SK-MEL-5 (cell line): ENCODE measurements around the gene ACAT1. TPM values are rescaled to one million over a fixed set of nuclear protein-coding genes. Genes with fewer than 3 reads are reported as not detected.
A peak's percentile ranks its signal among the peaks of the same experiment; 100 is the strongest.
"Not testable (repeated sequence)": the region's sequence is repeated elsewhere in the genome, so short reads cannot be mapped to it uniquely, and the experiment has no call there.

ENCODE experiments used
- DNase-seq: peaks from one replicate; pipeline ENCODE4 v3.0.0-alpha.2; 2016; ENCODE audit warnings: low read depth, low spot score
- in situ Hi-C: cut with HindIII; loops from 2 replicates; pipeline ENCODE4 v1.10.0; 2016; ENCODE audit warnings: low sequenced_read_pairs, high pct_unique_total_duplicates, low pct_unique_long_range_greater_than_20kb
- polyA plus RNA-seq, 2 experiments: library from polyadenylated mRNA; depleted of rRNA; stranded (reverse); fragments of >200 nt; gene quantifications; 2 replicates each; pipeline ENCODE4 v1.2.3, GENCODE V29; 2015
- total RNA-seq: library from RNA; depleted of rRNA; stranded (reverse); fragments of >200 nt; shearing (Covaris generic); gene quantifications from 2 replicates; pipeline ENCODE4 v1.2.3, GENCODE V29; 2014; rRNA removed

Gene ACAT1
- 108 and 145 TPM in 2 replicates for total RNA-seq
- 77.1 and 87.1 TPM in 2 replicates for polyA plus RNA-seq (2015; cell fraction: cytosol; rRNA removed)
- polyA plus RNA-seq (2015; cell fraction: nucleus; rRNA removed) = 30.1 and 61.0 TPM in 2 replicates

DNA sequence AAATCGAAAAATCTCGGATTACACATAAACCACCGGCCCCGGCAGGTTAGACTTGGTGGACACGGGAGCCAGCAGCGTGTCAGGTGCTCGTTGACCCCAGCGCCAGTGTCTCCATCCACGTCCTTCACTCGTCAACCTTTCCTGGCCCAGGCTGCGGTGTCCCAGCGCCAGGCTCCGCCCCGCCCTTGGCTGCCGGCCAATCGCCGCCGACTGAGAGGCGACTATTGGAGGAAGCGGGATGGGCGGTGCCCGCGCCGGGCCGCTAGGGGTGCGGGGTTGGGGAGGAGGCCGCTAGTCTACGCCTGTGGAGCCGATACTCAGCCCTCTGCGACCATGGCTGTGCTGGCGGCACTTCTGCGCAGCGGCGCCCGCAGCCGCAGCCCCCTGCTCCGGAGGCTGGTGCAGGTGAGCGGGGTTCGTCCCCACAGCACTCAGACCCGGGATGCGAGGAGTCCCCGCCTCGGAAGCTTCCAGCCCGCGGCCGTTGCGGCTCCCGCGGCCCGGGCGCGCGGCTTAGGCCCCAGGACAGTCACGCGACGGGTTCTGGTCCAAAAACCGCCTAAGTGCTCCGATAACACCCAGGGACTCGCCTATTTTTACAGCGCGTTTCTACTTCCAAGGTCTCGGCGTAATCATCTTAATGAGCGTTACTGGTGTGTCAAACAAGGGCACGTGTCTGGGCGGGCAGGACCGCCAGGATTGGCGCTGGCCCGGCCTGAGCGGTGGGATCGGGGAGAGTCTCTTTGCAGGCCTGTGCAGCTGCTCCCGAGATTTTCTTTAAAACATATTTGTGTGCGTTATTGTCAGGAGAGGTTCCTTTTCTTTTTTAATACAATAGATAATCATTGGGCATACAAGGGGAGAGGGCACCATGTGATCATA, at the start of gene ACAT1:
ACAT1 (plus strand) TSS at position 294 of the 882 bp plus-strand sequence; CDS start at position 334, 40 bp downstream.
- DNase-seq = peak; percentile 88
- in situ Hi-C loops = no loop called here

GRCh38 chr11:108084811-108085210, 36.6 kb upstream of the ACAT1 start:
- DNase-seq = no peak
- in situ Hi-C loops = no loop called here

DNA sequence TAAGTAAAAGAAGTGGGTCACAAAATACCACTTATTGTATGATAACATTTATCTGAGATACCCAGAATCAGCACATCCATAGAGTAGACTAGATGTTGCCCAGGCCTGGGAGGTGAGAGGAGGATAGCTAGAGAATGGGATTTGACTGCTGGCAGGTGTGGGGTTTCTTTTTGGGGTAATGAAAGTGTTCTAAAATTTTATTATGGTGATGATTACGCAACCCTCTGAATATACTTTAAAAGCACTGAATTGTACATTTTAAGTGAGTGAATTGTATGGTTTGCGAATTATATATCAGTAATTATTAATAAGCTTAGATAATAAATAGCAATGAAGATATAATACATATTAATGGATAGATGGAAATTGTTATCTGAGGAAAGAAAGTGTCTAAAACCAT, 35.7 kb upstream of the ACAT1 start:
- DNase-seq = no peak
- in situ Hi-C loops = no loop called here

DNA sequence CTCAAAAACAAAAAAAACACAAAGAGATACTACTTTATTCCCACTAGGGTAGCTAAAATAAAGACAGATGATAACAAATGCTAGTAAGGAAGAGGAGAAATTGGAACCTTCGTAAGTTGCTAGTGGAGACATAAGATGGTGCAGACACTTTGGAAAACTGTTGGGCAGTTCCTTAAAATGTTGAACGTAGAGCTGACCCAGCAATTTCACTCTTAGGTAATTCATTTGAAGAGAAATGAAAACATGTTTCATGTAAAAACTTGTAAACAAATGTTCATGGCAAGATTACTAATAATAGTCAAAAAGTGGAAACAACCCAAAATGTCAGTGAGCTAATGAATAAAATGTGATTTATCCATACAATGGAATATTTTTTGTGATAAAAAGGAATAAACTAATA, 29.2 kb upstream of the ACAT1 start:
- DNase-seq = no peak

DNA sequence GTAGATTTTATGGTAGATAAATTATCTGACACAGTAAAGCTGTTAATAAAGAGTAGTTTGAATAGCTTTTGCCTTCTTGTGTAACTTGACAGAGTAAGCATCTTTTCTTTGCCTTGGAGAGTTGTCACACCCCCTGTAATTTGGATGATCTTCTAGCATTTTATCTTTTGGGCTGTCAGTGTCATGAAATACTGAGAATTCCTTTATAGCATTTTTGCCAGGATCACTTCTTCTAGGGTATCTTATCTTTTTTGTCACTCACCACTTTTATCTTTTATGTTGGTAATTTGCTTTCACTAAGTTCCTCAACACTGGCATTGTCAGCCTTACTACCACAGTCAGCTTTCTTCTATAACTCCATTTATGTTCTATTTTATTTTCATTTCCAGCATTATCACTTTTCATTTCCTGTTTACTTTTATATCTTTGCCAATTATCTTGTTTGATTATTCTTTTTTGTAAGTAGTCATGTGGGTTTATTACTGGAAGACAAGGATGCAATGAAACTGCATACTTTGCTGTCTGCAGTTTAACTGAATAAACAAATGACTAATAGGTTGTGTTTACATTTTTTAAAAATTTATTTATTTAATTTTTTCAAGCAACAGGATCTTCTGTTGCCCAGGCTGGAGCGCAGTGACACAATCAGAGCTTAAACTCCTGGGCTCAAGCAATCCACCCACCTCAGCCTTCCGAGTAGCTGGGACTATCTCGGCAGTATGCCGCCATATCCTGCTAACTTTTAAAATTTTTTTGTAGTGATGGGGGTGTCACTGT, 28.1 kb upstream of the ACAT1 start:
- in situ Hi-C loops = no loop called here
- DNase-seq = no peak

More for the DNA sequence above, 29.2 kb upstream of the ACAT1 start:
- in situ Hi-C loops = no loop called here

DNA sequence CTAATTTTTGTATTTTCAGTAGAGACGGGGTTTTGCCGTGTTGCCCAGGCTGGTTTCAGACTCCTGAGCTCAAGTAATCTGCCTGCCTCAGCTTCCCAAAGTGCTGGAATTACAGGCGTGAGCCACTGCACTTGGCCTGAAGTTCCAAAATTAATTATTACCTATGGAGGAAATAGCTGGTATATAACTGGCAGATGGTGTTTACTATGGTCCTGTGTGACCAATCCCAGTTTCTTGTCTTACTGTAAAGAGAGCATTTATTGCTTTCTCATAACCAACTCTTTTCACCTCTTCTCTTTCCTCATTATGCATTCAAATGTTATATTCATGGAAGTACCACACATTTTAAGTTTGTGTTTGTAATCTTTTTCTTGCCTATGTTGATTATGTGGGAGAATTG, 24.2 kb upstream of the ACAT1 start:
- in situ Hi-C loops = no loop called here
- no peak for DNase-seq

GRCh38 chr11:108101090-108101775, 20.1 kb upstream of the ACAT1 start:
- no peak for DNase-seq
- in situ Hi-C loops = no loop called here

- DNase-seq = no peak
- in situ Hi-C loops = no loop called here
Observed at GRCh38 chr11:108111126-108111525, 10.2 kb upstream of the ACAT1 start.

DNA sequence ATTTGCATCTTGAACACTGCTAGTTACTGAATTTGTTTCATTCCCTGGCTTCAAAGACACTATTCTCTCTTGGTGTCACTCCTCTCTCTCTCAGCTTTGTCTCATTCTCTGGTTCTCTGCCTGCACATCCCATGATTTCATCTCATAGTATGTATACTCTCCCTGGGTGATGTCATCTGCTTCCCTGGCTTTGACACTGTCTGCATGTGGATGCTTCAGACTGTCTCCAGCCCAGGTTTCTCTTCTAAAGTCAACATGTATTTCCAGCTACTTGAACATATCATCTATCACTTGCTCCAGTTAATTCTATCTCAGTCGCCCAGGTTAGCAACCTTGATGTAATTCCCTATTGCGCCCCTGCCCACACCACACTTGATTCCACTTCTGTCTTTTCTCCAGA, 9.3 kb upstream of the ACAT1 start:
- in situ Hi-C loops = no loop called here
- DNase-seq = no peak

DNA sequence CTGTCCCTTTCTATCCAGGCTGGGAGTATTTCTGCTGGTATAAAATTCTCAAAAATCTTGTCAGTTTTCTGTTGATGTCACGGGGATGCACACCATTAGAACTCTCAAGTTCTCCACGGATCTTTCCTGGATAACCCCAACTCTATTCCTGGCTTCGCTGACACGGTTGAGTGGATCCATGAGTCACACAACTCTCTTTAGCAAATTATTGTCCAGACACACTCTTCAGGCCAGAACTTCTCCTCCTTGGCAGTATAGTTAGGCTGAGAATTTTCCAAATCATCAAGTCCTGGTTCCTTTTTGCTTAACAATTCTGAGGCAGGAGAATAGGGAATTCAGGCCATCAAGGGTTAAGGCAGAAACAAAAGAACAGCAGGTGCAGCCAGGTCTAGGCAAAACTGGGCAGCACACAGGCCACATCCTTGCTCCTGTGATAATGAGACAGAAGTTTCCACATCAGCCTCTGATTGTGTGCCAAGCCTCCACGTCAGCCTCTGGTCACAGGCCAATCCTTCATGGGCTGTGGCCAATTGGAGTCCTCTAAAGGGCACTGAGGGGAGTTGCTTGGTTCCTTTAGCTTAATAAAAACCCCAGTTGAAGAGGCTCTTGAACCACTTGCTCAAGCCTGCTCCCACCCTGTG, 5.7 kb upstream of the ACAT1 start:
- in situ Hi-C loops = no loop called here
- peak; percentile 57 for DNase-seq

DNA sequence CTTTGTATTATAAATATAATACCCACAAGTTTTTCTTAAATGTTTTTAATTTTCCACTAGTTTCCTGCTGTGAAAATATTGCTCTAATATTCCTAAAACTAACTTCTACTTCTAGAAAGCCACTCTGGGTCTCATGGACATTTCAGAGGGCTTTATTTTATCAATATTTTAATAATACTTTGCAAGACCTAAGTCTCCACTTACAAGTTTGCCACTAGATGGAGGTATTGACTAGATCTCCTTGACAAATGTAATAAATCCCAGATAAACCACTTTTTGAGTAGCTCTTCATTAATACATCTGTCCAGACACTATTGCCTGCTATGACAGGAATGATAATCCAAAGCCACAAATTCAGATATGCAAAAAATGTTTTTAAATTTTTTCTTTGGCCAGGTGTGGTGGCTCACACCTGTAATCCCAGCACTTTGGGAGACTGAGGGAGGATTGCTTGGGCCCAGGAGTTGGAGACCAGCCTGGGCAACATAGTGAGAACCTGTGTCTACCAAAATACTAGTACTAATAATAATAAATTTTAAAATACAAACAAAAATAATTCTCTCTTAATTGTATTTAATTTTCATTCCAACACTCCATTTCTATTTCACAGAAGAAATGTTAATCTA, 3.5 kb upstream of the ACAT1 start:
- in situ Hi-C loops = no loop called here
- DNase-seq = peak; percentile 66

GRCh38 chr11:108120936-108121273, 462 bp upstream of the ACAT1 start:
- in situ Hi-C loops, DNase-seq: not testable (repeated sequence)

GRCh38 chr11:108122166-108122628, 830 bp downstream of the ACAT1 start:
- in situ Hi-C loops = no loop called here
- peak; percentile 3 for DNase-seq

DNA sequence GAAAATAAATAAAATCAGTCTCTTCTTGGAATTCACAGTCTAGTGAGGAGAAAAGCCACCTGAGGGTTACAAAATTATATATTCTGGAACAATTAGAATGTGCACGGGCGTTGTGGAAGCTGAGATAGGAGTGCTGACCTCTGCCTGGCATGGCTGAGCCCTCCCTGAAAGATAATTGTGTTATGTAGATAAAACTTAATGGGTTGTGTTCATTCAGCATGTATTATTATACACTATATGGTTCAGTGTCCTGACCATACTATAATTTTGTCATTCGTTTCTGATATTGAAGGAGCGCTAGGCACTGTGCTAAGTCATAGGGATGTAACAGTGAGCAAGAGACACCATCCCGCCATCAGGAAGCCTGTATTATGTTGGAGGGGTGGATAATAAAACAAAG, 3.7 kb downstream of the ACAT1 start:
- no peak for DNase-seq
- in situ Hi-C loops = no loop called here

DNA sequence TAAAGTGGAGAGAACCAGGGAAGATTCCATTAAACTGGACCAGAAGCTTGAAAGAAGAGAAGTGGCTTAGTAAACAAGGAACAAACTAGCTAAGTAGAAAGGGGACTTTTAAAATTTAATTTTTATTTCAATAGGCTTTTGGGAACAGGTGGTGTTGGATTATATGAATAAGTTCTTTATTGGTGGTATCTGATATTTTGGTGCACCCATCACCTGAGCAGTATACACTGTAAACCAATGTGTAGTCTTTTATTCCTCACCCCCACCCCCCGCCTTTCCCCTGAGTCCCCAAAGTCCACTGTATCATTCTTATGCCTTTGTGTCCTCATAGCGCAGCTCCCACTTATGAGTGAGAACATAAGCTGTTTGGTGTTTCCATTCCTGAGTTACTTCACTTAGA, 7.4 kb downstream of the ACAT1 start:
- in situ Hi-C loops = no loop called here

GRCh38 chr11:108131993-108132392, 10.6 kb downstream of the ACAT1 start:
- no peak for DNase-seq
- in situ Hi-C loops = no loop called here

More for the DNA sequence above, 7.4 kb downstream of the ACAT1 start:
- no peak for DNase-seq

DNA sequence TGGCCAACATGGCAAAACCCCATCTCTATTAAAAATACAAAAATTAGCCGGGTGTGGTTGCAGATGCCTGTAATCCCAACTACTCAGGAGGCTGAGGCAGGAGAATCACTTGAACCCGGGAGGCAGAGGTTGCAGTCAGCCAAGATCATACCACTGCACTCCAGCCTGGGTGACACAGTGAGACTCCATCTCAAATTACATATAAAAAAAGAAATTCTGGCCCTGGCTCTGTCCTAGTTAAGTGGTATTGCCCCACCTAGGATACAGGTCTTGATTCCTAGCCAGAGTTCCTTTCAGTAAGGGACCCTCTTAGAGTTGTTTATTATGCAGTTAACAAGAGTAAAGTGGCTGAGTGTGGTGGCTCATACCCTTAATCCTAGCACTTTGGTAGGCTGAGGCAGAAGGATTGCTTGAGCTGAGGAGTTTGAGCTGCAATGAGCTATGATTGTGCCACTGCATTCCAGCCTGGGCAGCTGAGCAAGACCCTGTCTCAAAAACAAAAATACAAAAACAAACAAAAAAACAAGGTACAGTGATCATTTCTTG, 11.7 kb downstream of the ACAT1 start:
- DNase-seq, in situ Hi-C loops: not testable (repeated sequence)
